Stimulated activated CD4-positive, alpha-beta T cell treated with anti-CD3 and anti-CD28 coated beads, Interleukin-2, amount 100 ng/mL, for 48 hours (primary cell): ENCODE results near the gene SLC38A5.

Experiments used
- DNase-seq, 2 donors: peaks; one replicate each; pipeline ENCODE4 v3.0.0-alpha.2; 2020

The SLC38A5 gene

GRCh38 chrX:48490661-48491060 is 20.6 kb upstream of the SLC38A5 start:
- DNase-seq: no peak

DNA sequence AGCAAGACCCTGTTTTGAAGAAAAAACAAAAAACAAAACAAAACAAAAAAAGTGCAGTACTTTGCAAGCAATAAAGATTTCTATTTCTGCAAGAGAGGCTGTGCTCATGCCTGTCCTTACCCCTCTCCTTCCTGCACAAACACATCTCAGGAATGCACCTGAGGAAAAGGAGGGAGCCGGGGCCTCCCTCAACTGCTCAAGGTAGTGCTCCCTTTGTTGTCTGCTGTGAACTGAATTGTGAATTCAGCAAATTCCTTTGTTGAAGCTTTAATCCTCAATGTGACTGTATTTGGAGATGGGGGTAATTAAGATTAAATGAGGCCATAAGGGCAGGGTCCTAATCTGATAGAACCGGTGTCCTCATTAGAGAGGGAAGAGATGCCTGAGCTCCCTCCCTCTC is 19.8 kb upstream of the SLC38A5 start:
- DNase-seq: no peak

GRCh38 chrX:48489296-48489695 is 19.2 kb upstream of the SLC38A5 start:
- no peak for DNase-seq

GRCh38 chrX:48488034-48488433 is 18.0 kb upstream of the SLC38A5 start:
- no peak for DNase-seq

GRCh38 chrX:48487362-48487798 is 17.3 kb upstream of the SLC38A5 start:
- DNase-seq: no peak

GRCh38 chrX:48482526-48482925 is 12.5 kb upstream of the SLC38A5 start:
- DNase-seq: no peak

DNA sequence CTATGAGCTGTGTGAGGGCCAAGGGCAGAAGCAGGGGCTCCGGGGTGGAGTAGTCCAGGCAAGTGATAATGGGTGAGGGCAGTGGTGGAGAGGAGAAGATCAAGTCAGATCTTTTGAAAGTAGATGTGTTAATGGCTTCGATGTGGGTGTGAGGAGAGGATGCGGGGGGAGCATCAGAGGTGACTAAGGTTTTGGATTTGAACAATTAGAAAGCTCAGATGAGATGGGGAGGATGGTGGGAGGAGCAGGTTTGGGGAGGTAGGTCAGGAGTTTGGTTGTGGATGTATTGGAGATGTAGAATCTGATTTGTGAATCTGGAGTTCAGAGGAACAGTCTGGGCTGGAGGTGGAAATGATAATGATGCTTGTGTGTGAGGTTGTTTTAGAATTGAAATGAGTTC is 10.5 kb upstream of the SLC38A5 start:
- no peak for DNase-seq

DNA sequence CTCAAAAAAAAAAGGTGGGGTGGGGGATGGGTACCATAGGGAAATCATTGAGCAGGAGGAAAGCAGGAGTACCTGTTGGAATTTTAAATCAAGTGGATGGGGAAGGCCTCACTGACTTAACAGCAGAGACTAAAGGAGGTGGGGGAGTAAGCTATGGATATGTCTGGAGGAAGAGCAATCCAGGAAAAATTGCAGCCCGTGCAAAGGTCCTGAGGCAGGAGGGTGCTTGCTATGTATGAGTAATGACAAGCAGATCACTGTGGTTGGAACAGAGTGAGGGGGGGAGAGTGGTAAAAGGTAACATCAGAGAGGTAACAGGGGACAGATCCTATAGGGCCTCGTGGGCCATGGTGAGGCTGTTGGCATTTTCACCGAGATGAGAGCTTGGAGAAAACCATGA is 10.1 kb upstream of the SLC38A5 start:
- no peak for DNase-seq

DNA sequence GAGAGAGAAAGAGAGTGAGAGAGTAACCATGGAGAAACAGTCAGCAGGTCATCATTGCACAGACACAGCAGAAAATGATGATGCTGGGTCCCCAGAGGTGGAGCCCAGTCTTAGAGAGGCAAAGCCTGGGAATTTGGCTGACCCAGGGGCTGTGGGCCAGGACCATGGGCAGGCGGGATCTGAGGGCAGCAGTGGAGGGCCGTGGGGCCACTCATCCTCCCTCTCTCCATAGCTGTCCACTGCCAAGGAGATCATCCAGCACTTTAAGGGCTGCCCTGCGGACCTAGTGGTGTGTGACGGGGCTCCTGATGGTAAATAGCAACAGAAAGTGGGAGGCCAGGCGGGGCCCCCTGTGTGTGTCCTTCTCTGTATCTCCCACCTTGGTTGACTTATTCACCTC is 8.7 kb upstream of the SLC38A5 start:
- DNase-seq: no peak

GRCh38 chrX:48477960-48478755 is 8.1 kb upstream of the SLC38A5 start:
- no peak for DNase-seq

- no peak for DNase-seq
Observed at GRCh38 chrX:48476919-48477318, 6.9 kb upstream of the SLC38A5 start.

DNA sequence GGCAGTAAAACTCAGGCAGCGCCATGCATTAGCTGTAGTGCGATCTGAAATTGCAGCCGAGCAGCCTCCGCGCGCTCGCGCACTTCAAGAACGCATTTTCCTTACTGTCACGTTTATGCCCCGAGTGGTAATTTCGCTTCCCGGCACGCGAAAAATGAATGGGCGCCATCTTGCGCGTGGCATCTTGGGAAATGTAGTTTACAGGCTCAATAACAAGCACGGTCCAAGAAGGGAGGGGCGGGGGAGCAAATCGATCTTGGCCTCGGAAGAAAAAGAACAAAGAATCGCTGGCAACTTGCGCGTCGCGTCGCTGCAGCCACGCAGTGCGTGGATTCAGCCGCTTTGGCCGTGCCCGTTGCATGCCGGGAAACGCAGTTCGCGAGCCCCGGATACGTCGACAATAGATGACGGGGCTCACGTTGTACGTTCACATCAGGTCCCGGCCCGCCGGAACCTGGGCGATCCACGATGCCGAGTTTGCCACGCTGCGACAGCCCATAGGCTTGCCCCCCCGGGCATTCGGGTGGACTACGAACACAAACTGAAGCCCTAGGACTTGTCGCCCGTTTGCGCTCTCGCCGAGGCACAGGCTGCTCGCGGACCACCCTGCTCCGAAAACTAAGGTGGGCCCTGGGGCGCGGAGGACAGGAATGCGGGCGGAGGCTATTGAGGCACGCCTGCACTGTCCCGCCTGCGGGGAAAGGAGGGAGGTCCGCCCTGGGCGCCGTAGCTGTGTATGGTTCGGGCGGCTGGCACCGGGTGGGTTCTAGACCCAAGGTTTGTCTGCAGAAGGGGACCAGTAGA is 5.9 kb upstream of the SLC38A5 start, which contains the start of gene FTSJ1:
Gene FTSJ1 (plus strand): TSS at position 426 of the 804 bp plus-strand sequence. CDS start 1,849 bp downstream, outside the sequence.
- DNase-seq: peak; percentile 65 to 66

- no peak for DNase-seq
Observed at GRCh38 chrX:48475296-48475695, 5.2 kb upstream of the SLC38A5 start.

DNA sequence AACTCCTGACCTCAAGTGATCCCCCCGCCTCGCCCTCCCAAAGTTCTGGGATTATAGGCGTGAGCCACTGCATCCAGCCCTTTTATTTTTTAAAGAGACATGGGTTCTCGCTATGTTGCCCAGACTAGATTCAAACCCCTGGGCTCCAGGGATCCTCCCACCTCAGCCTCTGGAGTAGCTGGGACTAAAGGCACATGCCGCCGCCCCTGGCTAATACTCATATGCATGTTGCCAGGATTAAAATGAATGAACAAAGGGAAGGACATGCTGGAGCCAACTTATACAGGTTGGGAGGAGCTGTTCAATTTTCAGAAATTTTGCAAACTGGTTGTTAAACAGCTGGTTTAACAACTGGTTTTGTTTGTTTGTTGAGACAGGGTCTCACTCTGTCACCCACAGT is 4.5 kb upstream of the SLC38A5 start:
- no peak for DNase-seq

GRCh38 chrX:48474127-48474526 is 4.1 kb upstream of the SLC38A5 start:
- no peak for DNase-seq

GRCh38 chrX:48473704-48473990 is 3.6 kb upstream of the SLC38A5 start:
- no peak for DNase-seq

DNA sequence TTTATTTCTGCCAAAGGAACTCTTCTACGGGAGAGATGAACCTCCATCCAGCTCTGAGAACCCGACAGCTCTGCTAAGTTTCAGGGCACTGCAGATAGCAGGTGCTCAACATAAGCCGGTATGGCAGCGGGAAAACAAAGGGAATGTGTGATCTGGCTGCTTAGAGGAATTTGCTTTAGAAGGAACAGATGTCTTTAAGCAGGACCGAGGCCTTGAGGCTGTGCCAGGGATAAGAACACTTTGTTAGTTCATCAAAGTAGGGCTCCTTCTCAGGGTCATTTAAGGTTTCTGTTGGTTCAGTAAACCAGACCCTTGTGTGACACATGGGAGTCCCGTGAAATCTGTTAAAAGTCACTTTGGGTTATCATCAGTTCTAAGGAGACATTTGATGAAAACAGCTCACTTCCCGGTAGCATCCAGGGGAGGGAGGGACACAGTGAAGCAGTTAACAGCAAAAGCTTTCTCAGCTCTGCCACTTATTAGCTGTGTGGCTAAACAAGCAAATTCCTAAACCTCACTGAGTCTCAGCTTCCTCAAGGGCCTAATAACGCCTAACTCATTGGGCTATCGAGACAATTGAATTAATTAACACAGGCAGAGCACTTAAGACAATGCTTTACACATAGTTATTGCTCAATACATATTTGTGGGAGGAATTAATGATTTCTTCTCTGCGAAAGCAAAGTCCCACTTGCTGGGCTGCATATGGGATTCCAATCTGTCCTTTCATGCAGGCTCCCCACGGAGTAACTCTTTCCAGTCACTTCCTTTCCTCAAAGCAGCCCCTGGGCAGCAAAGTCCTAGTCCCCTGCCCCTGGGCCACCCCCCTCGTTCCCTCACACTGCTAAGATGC is 3.0 kb upstream of the SLC38A5 start:
- DNase-seq: no peak

GRCh38 chrX:48472225-48472624 is 2.2 kb upstream of the SLC38A5 start:
- DNase-seq: no peak

DNA sequence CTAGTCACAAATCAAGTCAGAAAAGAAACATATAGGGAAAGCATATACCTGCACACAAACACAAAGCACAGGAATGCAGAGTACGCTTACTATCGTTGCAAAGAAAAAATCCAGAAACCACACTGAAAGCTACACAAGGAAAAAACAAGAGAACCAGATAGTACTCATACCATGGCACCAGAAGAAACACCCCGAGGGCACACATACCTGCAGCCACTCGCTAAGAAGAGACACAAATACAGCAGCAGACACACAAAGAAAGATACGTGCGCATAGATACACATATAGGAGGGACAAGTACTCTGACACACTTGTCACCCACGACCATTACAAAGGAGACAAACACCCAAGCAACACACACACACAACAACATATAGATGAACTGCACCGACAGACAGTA is 1.4 kb upstream of the SLC38A5 start:
- no peak for DNase-seq

DNA sequence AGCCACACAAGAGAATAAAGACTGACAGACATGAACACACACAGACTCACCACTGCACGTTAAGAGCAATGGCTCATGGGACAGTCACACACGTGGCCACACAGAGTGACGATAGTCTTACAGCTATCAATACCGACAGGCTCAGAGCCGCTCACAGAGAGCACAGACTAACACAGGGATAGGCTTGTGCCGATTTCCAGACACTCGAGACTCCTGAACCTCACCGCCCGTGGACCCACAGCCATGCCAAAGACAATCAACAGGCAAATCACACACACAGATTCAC is 716 bp upstream of the SLC38A5 start:
- no peak for DNase-seq

GRCh38 chrX:48468693-48469691 is 1.1 kb downstream of the SLC38A5 start:
- peak; percentile 24 to 25 for DNase-seq

DNA sequence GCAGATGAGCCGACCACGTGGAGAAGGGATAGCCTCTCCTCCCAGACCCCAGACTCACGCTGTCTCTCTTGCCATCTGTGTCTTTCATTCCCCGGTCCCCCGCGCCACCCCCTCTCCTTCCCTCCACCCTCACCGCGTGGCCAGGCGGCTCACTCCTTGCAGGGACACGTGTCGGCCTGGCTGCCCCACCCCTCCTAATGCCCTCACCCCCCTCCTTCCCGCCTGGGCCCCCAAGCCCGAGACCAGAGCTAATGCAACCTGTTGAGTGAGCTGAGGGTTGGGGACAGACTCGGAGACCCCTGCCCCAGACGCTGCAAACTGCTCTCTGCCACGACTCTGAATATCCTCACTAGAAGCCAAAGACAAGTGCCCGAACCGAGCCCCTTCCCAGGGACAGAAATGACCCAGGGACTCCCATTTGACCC is 1.8 kb downstream of the SLC38A5 start:
- peak; percentile 23 to 29 for DNase-seq
